Activated naive CD4-positive, alpha-beta T cell (primary cell): Measurements from ENCODE around the gene UAP1.
"Not testable (repeated sequence)": the region's sequence is repeated elsewhere in the genome, so short reads cannot be mapped to it uniquely, and the experiment has no call there.

ENCODE experiments used
- DNase-seq, 4 experiments: peaks; one replicate each; lab custom pipeline; 2025; lab: John Stamatoyannopoulos, UW

The UAP1 gene

DNA sequence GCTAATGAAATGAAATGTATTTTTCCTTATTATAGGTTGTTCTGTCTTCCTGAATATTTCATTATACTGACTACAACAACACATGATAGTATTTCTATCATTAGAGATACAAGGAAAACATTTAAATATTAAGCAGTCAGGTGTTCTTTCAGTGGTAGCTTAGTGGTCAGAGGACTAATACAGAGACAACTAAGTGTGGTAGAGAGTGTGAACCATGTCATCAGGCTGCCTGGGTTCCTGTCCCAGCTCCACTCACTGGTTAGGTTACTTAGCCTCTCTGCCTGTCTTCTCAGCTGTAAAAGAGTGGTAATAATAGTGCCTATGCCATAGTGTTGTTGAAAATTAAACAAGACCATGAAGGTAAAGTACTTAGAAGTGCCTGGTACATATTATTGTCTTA, 3.9 kb downstream of the UAP1 start:
- DNase-seq = no peak

DNA sequence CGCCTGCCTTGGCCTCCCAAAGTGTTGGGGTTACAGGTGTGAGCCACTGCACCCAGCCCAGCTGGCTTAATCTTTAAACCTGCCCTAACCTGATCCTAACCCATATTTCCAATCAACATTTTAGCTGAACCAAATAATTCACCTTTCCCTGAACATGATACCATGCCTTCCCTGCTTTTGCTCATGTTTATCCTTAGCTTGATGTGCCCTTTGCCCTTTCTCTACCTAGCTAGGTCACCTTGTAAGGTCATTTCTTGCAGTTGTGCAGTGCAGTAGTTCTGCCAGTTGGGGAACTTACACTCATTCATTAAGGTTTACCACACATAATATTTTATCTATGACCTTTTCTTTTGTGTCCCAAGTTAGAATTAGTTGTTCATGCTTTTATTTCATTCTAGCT, 5.3 kb downstream of the UAP1 start:
- DNase-seq = no peak

DNA sequence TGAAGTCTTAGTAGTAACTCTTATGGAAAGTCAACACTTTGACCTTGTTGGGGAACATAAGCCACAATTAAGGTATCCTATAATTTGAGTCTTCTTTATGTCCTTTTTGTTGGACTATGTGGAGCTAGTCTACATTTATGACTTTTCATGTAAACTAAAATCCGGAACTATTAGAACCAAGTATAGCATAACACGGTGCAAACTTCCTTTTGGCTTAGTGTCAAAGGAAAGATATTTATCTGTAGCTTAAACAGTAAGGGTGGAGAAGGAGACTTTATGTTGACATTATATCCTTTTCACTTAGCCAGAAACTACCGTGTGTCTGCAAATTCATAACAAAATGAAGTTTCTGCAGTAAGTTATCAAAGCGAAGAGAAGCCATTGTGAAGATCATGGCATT, 7.3 kb downstream of the UAP1 start:
- no peak for DNase-seq

DNA sequence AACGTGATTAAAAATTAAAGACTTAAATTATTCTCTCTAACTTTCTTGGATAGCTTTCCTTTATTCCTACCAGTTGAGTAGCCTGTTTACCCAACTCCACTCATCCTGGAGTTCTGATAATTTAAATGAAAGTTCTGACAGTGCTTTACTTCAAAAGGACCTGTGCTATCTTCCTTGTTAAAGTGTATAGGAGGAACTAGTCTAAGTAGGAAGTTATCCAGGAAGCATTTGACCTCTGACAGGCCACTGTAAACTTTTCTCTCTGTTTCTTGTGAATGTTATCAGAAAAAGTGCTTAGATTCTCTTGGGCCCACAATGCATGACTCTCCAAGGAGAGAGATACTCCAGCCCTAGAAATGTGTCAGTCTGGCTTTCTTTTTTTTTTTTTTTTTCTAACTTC, 9.2 kb downstream of the UAP1 start:
- no peak for DNase-seq

DNA sequence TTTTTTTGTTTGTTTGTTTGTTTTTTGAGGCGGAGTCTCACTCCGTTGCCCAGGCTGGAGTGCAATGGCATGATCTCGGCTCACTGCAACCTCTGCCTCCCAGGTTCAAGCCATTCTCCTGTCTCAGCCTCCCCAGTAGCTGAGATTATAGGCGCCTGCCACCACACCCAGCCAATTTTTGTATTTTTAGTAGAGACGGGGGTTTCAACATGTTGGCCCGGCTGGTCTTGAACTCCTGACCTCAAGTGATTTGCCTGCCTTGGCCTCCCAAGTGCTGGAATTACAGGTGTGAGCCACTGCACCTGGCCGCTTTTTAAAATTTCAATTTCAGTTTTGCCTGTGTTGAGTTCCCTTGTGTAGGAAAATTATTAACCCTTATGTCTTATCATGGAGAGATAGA, 9.6 kb downstream of the UAP1 start:
- DNase-seq = not testable (repeated sequence)

DNA sequence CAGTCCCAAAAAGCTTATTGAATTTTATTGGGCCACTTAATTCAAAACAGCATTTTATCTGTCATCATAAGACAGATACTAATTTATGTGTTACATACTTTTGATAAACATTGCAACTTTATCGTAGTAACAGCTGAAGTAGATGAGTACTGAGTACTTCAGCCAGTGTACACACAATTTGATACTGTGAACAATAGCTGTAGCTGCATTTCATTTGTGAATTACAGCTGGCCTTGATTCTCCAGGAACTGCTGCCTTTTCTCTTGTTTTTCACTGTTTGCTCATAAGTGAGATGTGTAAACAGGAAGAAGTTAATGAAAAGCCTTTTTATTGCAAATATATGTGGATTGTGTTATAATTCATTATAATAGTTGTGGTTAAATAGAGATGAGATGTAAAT, 10.2 kb downstream of the UAP1 start:
- no peak for DNase-seq

DNA sequence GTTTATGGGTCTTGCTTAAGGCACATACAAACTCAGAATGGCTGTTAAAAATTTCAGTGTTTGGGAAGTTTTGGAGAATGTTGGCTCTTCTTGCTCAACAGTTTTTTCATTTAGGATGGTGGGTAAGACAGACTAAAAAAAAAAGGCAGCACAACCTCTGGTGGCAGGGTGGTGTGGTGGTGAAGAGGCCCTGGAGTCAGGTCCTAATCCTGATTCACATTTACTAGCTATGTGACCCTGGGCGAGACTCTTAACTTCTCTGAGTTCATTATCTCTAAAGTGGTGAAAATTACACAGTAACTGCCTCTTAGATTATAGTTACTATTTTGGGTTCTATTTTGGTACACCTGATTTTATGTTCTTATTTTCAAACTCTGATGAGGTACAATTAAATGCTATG, 11.6 kb downstream of the UAP1 start:
- no peak for DNase-seq

DNA sequence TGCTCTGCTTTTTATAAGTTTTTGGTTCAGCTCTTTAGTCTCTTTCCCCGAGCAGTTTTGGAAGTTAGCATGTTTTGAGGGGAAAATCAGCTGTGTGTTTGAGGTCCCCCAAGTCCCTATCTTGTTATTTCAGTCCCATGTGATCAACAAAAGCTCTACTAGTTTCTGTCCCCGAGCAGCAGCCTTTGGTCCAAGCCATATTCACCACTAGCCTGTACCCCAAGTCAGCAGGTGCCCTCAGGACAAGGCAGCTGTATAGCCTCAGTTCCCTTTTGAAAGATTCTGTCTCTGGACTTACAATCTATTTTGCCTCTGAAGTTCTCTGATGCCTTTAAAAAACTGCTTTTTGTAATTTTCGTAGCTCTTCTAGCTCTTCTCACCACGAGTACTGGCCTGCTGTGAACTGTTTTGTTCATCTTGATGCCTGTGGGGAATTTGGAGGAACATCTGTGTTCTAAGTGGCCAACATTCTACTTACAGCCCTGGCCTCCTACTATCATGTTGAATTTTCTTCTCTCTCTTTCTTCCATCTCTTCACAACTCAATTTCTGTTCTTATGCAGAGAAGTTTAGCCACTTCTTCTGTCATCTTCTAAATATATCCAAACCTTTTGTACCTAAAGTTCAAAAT, 16.7 kb downstream of the UAP1 start:
- DNase-seq = no peak

DNA sequence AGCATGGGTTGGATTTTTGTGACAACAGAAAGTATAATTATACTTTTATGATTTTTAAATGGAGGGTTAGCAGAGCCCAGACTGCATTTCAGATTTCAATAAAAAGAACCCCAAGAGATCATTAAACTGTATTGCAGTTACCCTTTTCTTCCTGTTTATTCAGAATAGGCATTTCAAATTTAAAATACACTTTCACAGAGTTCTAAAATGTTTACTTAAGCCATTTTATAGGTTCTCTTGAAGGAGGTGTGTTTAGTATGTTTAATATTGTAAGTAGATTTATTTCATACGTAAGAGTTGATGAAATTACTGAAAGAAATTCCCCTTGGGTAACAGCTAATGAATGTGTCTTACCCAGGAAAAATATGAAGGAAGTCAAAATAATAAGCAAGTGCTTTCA, 17.4 kb downstream of the UAP1 start:
- no peak for DNase-seq

DNA sequence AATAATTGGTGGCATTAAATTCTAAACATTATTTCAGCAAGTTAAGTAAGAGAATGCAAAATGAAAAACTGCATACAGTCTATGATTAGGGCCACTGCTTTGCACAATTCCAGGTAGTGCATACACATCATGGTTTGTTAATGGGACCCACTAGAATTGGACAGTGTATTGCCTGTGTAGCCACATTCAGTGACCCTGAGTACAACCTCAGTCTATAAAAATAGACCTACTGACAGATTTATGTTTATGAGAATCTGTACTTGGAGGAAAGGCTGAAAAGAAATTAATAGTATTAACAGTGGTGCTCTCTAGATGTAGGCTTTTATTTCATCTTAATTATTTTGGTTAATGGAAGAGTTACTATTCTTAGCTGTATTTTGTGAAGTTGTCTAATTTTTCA, 18.8 kb downstream of the UAP1 start:
- no peak for DNase-seq

DNA sequence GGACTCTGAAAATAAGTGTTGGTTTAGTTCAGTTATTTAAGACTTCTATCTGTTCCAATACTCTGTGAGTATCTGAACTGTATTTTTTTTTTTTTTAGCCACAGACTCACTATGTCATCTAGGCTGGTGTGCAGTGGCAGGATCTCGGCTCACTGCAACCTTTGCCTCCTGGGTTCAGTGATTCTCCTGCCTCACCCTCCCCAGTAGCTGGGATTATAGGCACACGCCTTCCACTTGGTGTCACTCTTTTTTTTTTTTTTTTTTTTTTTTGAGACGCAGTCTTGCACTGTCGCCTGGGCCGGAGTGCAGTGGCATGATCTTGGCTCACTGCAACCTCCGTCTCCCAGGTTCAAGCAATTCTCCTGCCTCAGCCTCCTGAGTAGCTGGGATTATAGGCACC, 21.4 kb downstream of the UAP1 start:
- DNase-seq = not testable (repeated sequence)

DNA sequence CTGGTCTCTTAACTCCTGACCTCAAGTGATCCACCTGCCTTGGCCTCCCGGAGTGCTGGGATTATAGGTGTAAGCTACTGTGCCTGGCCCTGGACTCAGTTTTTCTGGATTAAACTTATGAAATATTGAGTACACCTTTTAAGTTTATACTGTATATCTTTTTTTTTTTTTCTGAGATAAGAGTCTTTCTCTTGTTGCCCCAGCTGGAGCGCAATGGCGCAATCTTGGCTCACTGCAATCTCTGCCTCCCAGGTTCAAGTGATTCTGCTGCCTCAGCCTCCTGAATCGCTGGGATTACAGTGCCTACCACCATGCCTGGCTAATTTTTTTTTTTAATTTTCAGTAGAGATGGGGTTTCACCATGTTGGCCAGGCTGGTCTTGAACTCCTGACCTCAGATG, 23.6 kb downstream of the UAP1 start:
- DNase-seq = not testable (repeated sequence)

DNA sequence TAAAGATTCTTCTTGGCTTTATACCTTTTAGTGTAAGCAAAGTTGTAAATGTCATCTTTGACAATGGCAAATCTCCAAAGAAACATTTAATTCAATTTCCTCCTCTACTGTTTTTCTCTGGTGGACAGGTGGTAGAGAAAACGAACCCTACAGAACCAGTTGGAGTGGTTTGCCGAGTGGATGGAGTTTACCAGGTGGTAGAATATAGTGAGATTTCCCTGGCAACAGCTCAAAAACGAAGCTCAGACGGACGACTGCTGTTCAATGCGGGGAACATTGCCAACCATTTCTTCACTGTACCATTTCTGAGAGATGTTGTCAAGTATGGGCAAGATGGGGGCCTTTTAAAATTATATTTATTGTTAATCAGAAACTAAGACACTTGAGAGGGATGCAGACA, 25.8 kb downstream of the UAP1 start:
- no peak for DNase-seq

DNA sequence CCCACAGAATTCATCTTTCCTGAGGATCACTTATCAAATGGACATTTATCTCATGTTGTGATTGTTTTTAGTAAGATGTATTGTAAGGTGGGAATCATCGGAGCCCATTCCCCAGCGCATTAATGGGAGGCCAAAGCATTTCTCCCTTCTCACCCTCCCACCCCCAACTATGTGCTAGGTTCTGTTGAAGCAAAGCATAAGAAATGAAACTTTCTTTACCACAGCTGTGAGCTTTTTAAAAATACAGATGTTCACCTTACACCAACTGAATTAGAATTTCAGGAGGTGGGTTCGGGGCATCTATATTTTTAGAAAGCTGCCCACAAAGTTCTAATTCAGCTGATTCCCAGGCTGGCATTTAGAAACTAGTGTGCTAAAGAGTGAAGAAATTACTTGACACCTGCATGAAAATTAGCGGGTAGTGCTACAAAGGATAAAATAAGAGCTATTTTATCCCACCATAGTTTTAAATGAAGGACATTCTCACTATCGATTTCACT, 26.3 kb downstream of the UAP1 start:
- DNase-seq = no peak

DNA sequence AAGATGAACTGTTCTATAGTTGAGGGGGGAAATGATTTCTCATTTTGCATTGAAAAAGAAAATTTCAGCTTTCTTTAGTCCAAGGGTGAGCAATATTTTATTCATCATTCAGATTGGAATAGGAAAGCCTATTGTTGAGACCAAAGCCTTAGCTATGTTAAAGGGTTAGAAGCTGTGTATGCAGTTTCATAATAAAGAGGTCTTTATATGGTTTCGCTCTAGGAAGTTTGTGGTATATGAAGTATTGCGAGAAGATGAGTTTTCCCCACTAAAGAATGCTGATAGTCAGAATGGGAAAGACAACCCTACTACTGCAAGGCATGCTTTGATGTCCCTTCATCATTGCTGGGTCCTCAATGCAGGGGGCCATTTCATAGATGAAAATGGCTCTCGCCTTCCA, 28.6 kb downstream of the UAP1 start:
- DNase-seq = no peak

DNA sequence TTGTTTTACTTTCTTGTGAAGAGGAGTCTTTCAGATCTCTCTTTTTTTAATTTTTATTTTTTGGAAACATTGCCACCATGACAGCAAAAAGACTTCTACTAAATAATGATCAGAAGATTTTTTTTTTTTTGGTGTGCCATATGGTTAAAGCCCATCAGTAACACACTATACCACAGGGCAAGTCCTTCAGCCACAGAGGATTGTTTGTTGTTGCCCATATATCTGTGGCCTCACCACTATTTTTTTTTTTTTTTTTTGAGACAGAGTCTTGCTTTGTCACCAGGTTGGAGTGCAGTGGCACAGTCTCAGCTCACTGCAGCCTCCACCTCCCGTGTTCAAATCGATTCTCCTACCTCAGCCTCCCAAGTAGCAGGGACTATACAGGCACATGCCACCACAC, 29.2 kb downstream of the UAP1 start:
- DNase-seq = no peak

DNA sequence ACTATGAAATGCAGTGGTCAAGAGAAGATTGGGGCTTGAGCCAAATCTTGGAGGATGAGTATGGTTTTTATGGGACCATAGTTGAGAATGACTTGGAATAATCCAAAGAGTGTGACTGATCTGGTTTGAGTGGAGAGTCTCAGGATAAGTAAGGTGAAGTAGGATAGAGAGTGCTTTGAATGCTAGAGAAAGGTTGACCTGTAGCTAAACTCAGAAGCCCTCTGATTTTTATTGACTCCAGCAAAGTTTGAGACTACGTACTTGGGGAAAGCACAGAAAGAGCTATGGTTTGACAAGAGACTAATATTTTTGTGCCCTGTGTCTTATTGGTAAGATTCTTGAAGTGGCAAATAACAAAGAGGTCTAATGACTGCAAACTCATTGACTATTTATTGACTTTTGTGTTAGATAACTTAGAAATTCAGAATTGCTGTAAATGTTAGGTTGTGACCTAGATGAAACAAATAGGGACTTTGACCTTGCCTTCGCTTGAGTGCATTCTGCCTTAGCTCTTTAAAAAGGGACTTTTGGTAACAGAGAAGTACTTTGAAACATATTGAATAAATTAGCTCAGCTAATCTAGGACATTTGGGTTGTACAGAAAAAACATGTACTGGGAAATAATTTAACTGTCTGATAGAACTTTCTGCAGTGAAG, 35.1 kb downstream of the UAP1 start:
- DNase-seq = no peak

DNA sequence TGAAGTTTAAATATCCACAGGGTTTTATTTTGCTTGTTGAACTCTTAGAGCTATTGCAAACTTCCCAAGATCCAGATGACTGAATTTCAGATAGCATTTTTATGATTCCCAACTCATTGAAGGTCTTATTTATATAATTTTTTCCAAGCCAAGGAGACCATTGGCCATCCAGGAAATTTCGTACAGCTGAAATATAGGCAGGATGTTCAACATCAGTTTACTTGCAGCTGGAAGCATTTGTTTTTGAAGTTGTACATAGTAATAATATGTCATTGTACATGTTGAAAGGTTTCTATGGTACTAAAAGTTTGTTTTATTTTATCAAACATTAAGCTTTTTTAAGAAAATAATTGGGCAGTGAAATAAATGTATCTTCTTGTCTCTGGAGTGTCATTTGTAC, 37.9 kb downstream of the UAP1 start:
- DNase-seq = no peak

DNA sequence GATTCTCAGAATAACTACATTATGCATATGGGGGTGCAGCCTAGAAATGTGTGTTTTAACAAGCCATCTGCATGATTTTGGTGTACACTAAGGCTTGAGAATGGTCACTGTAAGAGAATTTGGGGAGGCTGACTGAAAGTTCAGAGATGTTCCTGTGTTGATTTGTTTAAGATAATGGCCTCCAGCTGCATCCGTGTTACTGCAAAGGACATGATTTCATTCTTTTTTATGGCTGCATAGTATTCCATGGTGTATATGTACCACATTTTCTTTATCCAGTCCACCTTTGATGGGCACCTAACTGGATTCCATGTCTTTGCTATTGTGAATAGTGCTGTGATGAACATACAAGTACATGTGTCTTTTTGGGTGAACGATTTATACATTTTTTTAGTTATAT, 41.6 kb downstream of the UAP1 start:
- DNase-seq = not testable (repeated sequence)

DNA sequence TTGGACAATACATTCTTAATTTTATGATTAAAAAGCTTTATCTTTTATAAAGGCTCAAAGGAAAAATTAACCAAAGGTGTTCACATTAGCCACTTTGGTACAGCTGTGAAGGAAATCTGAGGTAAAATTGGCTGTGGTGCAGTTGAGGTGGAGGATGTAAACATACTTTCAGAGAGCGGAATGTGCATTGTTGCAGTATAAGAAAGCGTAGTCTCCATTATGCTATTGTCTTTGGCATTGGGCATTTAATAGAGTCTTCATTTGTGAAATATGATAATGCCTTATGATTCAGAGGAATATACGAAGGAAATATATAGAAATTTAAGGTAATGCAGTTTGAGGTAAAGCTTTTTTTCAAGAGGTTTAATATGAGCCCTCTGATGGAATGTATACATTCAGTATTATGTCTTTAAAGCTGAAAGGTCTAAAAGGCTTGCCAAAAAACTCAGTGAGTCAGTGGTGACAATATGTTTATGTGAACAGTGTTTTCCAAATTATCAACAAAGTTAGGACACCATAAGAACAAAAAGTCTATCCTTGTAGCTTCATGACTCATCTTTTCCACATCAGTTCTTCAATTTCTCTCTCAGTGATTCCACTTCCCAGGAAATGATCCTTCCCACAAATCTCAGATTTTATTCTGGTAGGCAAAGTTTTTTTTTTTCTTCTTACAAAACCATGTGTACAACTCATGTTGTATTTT, 43.9 kb downstream of the UAP1 start:
- DNase-seq = no peak

DNA sequence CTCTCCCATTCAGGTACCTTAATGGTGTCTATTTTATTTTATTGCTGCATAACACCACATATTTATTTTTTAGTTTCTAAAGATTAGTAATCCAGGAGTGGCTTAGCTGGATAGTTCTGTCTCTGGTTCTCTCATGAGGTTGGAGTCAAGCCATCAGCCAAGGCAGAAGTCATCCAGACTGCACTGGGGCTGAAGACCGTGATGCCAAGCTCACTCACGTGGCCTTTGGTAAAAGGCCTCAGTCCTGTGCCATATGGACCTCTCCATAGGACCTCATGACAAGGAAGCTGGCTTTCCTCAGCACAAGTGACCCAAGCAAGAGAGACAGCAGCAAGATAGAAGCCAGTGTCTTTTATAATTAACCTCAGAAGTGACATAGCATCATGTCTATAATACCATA, 47.8 kb downstream of the UAP1 start:
- DNase-seq = no peak

DNA sequence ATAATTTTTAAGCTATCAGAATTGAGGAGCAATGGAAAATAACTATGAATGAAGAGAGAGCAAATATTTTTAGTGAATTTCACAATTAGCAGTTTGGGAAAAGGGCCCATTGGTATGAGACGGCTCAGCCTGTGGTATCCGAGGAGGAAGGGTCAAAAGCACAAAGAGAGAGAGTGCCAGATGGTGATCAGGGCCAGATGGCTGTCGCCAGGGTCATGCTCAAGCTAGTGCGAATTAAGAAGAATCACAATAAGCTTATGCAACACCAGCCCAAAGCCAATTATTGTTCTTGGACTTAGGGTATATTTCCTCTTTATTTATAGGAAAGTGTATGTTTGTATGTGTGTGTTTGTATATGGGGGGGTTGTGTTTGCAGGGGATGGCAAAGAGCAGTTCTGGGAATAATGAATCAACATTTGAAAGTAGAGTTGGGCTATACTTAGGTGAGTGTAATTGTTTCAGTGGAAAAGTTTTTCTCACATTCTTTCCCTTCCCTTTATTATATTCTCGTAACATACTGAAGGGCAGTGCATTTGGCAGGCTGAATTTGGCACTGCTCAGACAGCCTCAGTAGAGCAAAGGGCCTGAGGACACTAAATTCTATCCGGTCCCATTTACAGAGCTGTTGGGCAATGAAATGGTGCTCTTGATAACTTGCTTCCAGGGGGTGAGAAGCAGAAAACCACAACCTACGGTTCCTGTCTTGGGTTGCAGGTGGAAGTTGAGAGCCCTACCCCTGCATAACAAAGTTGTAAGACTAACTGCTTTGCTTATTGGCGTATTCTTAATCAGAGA, 51.3 kb downstream of the UAP1 start:
- no peak for DNase-seq

DNA sequence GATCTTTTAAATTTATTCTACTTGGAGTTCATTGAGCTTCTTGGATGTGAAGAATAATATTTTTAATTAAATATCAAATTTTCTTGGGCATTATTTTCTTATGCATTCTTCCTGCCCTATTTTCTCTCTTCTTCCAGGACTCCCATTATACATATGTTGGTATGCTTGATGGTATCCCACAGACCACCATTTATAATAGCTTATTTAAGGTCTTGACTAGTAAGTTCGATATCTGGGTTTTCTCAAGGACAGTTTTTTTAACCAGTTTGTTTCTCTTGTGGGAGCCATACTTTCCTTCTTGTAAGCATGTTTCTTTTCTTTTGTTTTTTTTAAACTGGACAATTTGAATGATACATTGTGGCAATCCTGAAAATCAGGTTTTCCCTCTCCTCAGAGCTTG, 55.3 kb downstream of the UAP1 start:
- DNase-seq = no peak
